Activated CD4-positive, alpha-beta T cell treated with anti-CD3 and anti-CD28 coated beads for 36 hours (primary cell): Measurements from ENCODE around the gene SPATA13. TPM values are rescaled to one million over a fixed set of nuclear protein-coding genes. Genes with fewer than 3 reads are reported as not detected.

Source experiments
- ATAC-seq: fragments of 200-7000 bp; cut with Tn5 transposase; one replicate; pipeline ENCODE4 v1.10.0; 2021; ENCODE audit warnings: mild to moderate bottlenecking, moderate library complexity
- CTCF ChIA-PET: fragments of 350-600 bp; sonication (Branson Sonifier 250); formaldehyde crosslinking; loops from one replicate; lab custom pipeline; 2021; ENCODE audit warnings: antibody characterized with exemption; lab: Charles Lee
- POLR2A ChIA-PET: fragments of 350-600 bp; sonication (Branson Sonifier 250); formaldehyde crosslinking; loops from one replicate; lab custom pipeline; 2021; ENCODE audit warnings: antibody characterized with exemption, inconsistent platforms; lab: Charles Lee
- DNase-seq: peaks from one replicate; pipeline ENCODE4 v3.0.0-alpha.2; 2020
- H3K27ac Mint-ChIP-seq: one replicate; pipeline ENCODE4 v1.8.0; 2021; ENCODE audit warnings: mixed read lengths
- H3K27me3 Mint-ChIP-seq: one replicate; pipeline ENCODE4 v1.8.0; 2021; ENCODE audit warnings: mixed read lengths
- H3K36me3 Mint-ChIP-seq: one replicate; pipeline ENCODE4 v1.8.0; 2021; ENCODE audit warnings: low read depth, mixed read lengths
- H3K4me1 Mint-ChIP-seq: one replicate; pipeline ENCODE4 v1.8.0; 2021; ENCODE audit warnings: mixed read lengths
- H3K4me3 Mint-ChIP-seq: one replicate; pipeline ENCODE4 v1.8.0; 2021; ENCODE audit warnings: mild to moderate bottlenecking, moderate library complexity, mixed read lengths
- H3K9me3 Mint-ChIP-seq: one replicate; pipeline ENCODE4 v1.8.0; 2021; ENCODE audit warnings: low read depth, mixed read lengths
- intact Hi-C, 2 experiments: fragments of 100-400 bp; cut with DNase I in 1 of 2; cut with micrococcal nuclease in 1 of 2; formaldehyde crosslinking; loops; one replicate each; pipeline versions ENCODE4 v1.14.2 to v1.15.1; 2022 to 2024; cut with DNase I, micrococcal nuclease
- total RNA-seq, 2 experiments: library from RNA; stranded (reverse); gene quantifications; one replicate each; pipeline ENCODE4 v1.2.3, GENCODE V29; 2021

Gene SPATA13
- total RNA-seq, 2 experiments from 2014 or later: 47.6 to 51.5 TPM

GRCh38 chr13:24233351-24233901 is 72.9 kb downstream of the SPATA13 start:
- H3K27ac Mint-ChIP-seq: peak overlapping the region; percentile 55
- DNase-seq: no peak
- peak; percentile 73 for ATAC-seq
- ChIA-PET CTCF (interaction anchor here (0.6 to 1.9 kb wide), 6 partner anchors 8 to 312 kb away, joined by 3 to 6 read pairs (median 3); no protein-coding TSS in a partner anchor), POLR2A (no interaction called here)
- H3K36me3 Mint-ChIP-seq: peaks cover 2% of the 10 kb centered on the region
- no peaks in the 10 kb centered on the region for H3K27me3 Mint-ChIP-seq
- peaks cover 34% of the 10 kb centered on the region for H3K4me1 Mint-ChIP-seq
- peak overlapping the region; percentile 32 for H3K4me3 Mint-ChIP-seq
- intact Hi-C loops: loop anchor here (1.0 to 5.0 kb wide), 4 partner anchors 17 to 766 kb away; no protein-coding TSS in a partner anchor
- no peaks in the 10 kb centered on the region for H3K9me3 Mint-ChIP-seq

DNA sequence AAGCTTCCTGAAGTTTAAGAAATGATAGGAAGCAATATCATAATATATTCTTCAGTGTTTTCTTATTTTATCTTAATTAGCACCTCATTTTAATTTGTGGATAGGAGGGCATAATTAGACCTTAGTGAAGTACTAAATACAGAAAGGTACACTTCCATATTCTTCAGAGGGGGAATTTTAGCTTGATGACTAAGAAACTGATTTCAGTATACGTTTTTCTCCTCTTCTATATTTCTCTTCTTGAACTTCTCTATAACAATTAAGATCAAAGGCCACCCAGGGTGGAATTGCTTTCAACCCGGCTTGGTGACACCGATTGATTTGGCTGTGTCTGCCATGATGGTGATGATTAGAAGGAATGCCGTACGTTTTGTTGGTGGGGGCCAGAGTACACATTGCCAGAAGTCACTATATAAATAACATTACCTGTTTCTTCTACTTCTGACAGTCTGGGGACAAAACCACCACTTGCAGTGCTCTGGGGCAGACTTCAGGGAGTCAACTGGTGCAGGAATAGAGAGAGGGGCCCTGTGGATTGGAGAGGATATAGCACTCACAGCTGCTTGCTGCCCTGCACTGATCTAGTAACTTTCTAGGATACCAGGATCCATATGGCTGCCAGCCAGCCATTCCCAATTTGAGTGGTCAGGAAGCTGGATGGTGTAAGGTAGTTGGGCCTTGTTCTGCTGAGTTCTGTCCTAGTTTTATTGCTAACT is 73.8 kb downstream of the SPATA13 start:
- peaks cover 2% of the 10 kb centered on the region for H3K36me3 Mint-ChIP-seq
- POLR2A ChIA-PET: no interaction called here
- DNase-seq (no peak), ATAC-seq (no peak)
- intact Hi-C loops: loop anchor here in 1 of 2 experiments (1.0 to 5.0 kb wide), 4 partner anchors 17 to 767 kb away; no protein-coding TSS in a partner anchor
- H3K27me3 Mint-ChIP-seq: no peaks in the 10 kb centered on the region
- CTCF ChIA-PET: interaction anchor here (0.6 to 1.2 kb wide), 4 partner anchors 15 to 482 kb away, joined by 3 to 4 read pairs (median 3); no protein-coding TSS in a partner anchor
- H3K4me1 Mint-ChIP-seq: peaks cover 34% of the 10 kb centered on the region
- H3K4me3 Mint-ChIP-seq: no peak overlapping the region
- no peaks in the 10 kb centered on the region for H3K9me3 Mint-ChIP-seq
- peak overlapping the region; percentile 72 for H3K27ac Mint-ChIP-seq

DNA sequence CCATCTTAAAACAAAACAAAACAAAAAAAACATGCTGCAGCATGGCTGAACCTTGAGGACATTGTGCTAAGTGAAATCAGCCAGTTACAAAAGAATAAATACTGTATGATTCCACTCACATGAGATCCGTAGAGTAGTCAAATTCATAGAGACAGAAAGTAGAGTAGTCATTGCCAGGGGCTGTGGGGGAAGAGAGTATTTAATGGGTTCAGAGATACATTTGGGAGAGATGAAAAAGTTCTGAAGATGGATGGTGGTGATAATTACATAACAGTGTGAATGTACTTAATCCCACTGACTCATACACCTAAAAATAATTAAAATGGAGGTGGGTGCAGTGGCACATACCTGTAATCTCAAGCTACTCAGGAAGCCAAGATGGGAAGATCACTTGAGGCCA is 76.8 kb downstream of the SPATA13 start:
- Mint-ChIP-seq H3K27ac (no peak overlapping the region), H3K36me3 (no peaks in the 10 kb centered on the region), H3K27me3 (no peaks in the 10 kb centered on the region), H3K4me1 (peaks cover 29% of the 10 kb centered on the region), H3K9me3 (no peaks in the 10 kb centered on the region), H3K4me3 (no peak overlapping the region)
- ATAC-seq: no peak
- intact Hi-C loops: no loop called here
- ChIA-PET CTCF (no interaction called here), POLR2A (no interaction called here)
- no peak for DNase-seq

DNA sequence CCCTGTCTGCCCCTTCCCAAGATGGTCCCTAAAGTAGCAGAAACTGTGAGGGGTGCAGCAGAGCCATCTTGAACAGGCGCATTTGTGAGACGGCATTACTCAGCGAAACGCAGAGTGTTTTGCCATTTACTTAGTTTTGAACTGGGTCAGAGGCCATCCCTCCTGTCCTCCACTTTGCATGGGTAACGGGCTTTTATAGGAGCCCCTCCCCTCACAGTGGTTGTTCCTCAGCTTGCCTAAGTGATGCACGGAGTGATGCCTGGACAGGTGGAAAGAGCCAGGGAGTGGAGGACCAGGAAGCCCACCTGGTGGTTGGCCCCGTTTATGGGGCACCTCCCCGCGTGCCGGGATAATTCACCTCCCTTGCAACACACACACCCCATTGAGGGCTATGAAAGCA is 80.8 kb downstream of the SPATA13 start:
- intact Hi-C loops: no loop called here
- Mint-ChIP-seq H3K4me3 (no peak overlapping the region), H3K27me3 (no peaks in the 10 kb centered on the region), H3K4me1 (peaks cover 5% of the 10 kb centered on the region), H3K36me3 (no peaks in the 10 kb centered on the region), H3K27ac (no peak overlapping the region), H3K9me3 (no peaks in the 10 kb centered on the region)
- DNase-seq (no peak), ATAC-seq (no peak)
- ChIA-PET CTCF (interaction anchor here (0.5 to 1.2 kb wide), 3 partner anchors 11 to 37 kb away, joined by 3 read pairs; no protein-coding TSS in a partner anchor), POLR2A (interaction anchor here (0.9 kb wide), 1 partner anchor 10 kb away, joined by 3 read pairs; no protein-coding TSS in a partner anchor)

GRCh38 chr13:24242100-24242499 is 81.6 kb downstream of the SPATA13 start:
- no peak for DNase-seq
- no peaks in the 10 kb centered on the region for H3K9me3 Mint-ChIP-seq
- no peak overlapping the region for H3K4me3 Mint-ChIP-seq
- CTCF ChIA-PET: interaction anchor here (1.0 kb wide), 1 partner anchor 36 kb away, joined by 3 read pairs; no protein-coding TSS in a partner anchor
- H3K4me1 Mint-ChIP-seq: peaks cover 11% of the 10 kb centered on the region
- POLR2A ChIA-PET: interaction anchor here (0.6 kb wide), 1 partner anchor 11 kb away, joined by 4 read pairs; no protein-coding TSS in a partner anchor
- H3K27me3 Mint-ChIP-seq: no peaks in the 10 kb centered on the region
- intact Hi-C loops: no loop called here
- H3K27ac Mint-ChIP-seq: no peak overlapping the region
- no peak for ATAC-seq
- H3K36me3 Mint-ChIP-seq: no peaks in the 10 kb centered on the region

GRCh38 chr13:24243302-24243701 is 82.8 kb downstream of the SPATA13 start:
- Mint-ChIP-seq H3K27me3 (no peaks in the 10 kb centered on the region), H3K27ac (no peak overlapping the region), H3K4me1 (peaks cover 9% of the 10 kb centered on the region), H3K4me3 (no peak overlapping the region), H3K36me3 (no peaks in the 10 kb centered on the region), H3K9me3 (no peaks in the 10 kb centered on the region)
- POLR2A ChIA-PET: no interaction called here
- no peak for ATAC-seq
- intact Hi-C loops: no loop called here
- CTCF ChIA-PET: interaction anchor here (1.7 kb wide), 1 partner anchor 15 kb away, joined by 5 read pairs; no protein-coding TSS in a partner anchor
- no peak for DNase-seq

- H3K9me3 Mint-ChIP-seq: no peaks in the 10 kb centered on the region
- intact Hi-C loops: no loop called here
- peaks cover 15% of the 10 kb centered on the region for H3K4me1 Mint-ChIP-seq
- H3K27ac Mint-ChIP-seq: no peak overlapping the region
- ChIA-PET CTCF (interaction anchor here (0.7 to 1.7 kb wide), 2 partner anchors 12 to 16 kb away, joined by 3 to 5 read pairs; no protein-coding TSS in a partner anchor), POLR2A (no interaction called here)
- H3K27me3 Mint-ChIP-seq: no peaks in the 10 kb centered on the region
- ATAC-seq: no peak
- no peaks in the 10 kb centered on the region for H3K36me3 Mint-ChIP-seq
- no peak overlapping the region for H3K4me3 Mint-ChIP-seq
- no peak for DNase-seq
Observed at GRCh38 chr13:24244802-24245201, 84.3 kb downstream of the SPATA13 start.

- H3K27ac Mint-ChIP-seq: peak overlapping the region; percentile 49
- ATAC-seq (no peak), DNase-seq (no peak)
- ChIA-PET CTCF (interaction anchor here (2.0 kb wide), 1 partner anchor 18 kb away, joined by 5 read pairs; no protein-coding TSS in a partner anchor), POLR2A (no interaction called here)
- peaks cover 31% of the 10 kb centered on the region for H3K4me1 Mint-ChIP-seq
- no peaks in the 10 kb centered on the region for H3K9me3 Mint-ChIP-seq
- intact Hi-C loops: no loop called here
- H3K4me3 Mint-ChIP-seq: no peak overlapping the region
- H3K27me3 Mint-ChIP-seq: no peaks in the 10 kb centered on the region
- H3K36me3 Mint-ChIP-seq: peaks cover 5% of the 10 kb centered on the region
Observed at GRCh38 chr13:24247016-24247415, 86.5 kb downstream of the SPATA13 start.

DNA sequence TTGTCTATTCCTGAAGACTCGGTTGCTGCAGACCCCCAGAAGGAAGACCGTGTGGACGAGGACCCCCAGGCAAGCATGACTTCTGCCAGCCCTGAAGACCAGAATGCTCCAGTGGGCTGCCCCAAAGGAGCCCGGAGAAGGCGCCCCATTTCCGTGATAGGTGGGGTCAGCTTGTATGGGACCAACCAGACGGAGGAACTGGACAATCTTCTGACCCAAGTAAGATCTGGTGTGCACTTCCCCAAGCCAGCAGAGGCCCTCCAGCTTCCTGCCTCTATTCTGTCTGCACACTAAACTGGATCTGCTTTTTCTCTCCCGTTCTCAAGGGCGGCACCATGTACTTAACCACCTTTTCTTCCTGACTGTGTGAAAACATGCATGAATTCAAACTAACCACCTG is 89.1 kb downstream of the SPATA13 start:
- ATAC-seq (no peak), DNase-seq (no peak)
- no peaks in the 10 kb centered on the region for H3K27me3 Mint-ChIP-seq
- H3K4me3 Mint-ChIP-seq: peak overlapping the region; percentile 95
- H3K27ac Mint-ChIP-seq: peak overlapping the region; percentile 96
- H3K9me3 Mint-ChIP-seq: no peaks in the 10 kb centered on the region
- peaks cover 27% of the 10 kb centered on the region for H3K36me3 Mint-ChIP-seq
- intact Hi-C loops: loop anchor here (2.0 to 5.0 kb wide), 4 partner anchors 17 to 872 kb away; partner anchors contain the start of gene PARP4 (in 1 of the 2)
- POLR2A ChIA-PET: interaction anchor here (1.4 kb wide), 1 partner anchor 15 kb away, joined by 3 read pairs; no protein-coding TSS in a partner anchor
- peaks cover 56% of the 10 kb centered on the region for H3K4me1 Mint-ChIP-seq
- CTCF ChIA-PET: interaction anchor here (0.7 to 1.3 kb wide), 2 partner anchors 15 to 17 kb away, joined by 3 to 4 read pairs; no protein-coding TSS in a partner anchor

DNA sequence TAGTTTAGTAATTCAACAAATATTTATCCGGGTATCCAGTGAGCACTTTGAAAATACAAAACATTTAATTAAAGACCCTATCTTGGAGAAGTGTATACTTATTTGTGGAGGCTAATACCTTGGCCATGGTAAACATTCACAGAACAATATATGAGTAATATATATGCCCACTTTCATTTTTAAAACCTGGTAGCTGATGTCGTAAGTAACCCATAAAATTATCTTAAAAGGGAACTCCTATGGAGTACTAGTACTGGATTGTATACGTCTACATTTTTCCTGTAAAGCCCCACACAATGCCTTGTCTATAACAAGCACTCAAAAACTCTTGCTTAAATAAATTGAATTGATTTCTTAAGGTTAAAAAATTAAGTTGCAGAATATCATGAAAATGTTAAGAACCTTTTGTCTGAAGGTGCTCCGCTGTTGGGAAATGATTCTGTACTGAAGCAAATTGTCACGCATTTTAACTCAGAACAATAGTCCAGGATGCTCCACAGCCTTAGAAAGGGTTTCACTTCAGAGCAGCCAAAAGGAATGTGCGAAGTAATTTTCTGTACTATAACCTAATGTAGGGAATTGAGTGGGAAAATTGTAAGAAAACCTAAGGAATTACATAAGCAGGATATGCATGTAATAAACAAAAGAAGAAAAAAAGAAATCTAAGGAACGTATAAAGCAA is 90.0 kb downstream of the SPATA13 start:
- H3K4me1 Mint-ChIP-seq: peaks cover 65% of the 10 kb centered on the region
- H3K27ac Mint-ChIP-seq: peak overlapping the region; percentile 96
- peaks cover 36% of the 10 kb centered on the region for H3K36me3 Mint-ChIP-seq
- H3K27me3 Mint-ChIP-seq: no peaks in the 10 kb centered on the region
- DNase-seq (no peak), ATAC-seq (no peak)
- CTCF ChIA-PET: interaction anchor here (0.9 to 1.5 kb wide), 6 partner anchors 15 to 114 kb away, joined by 3 to 8 read pairs (median 4); no protein-coding TSS in a partner anchor
- no peaks in the 10 kb centered on the region for H3K9me3 Mint-ChIP-seq
- peak overlapping the region; percentile 95 for H3K4me3 Mint-ChIP-seq
- intact Hi-C loops: loop anchor here (1.0 to 5.0 kb wide), 7 partner anchors 15 to 873 kb away; partner anchors contain the start of gene PARP4 (in 1 of the 2)
- POLR2A ChIA-PET: interaction anchor here (0.6 to 1.5 kb wide), 6 partner anchors 11 to 214 kb away, joined by 3 to 12 read pairs (median 6); no protein-coding TSS in a partner anchor
